ENCODE measurements around the gene CNKSR3.

DNA sequence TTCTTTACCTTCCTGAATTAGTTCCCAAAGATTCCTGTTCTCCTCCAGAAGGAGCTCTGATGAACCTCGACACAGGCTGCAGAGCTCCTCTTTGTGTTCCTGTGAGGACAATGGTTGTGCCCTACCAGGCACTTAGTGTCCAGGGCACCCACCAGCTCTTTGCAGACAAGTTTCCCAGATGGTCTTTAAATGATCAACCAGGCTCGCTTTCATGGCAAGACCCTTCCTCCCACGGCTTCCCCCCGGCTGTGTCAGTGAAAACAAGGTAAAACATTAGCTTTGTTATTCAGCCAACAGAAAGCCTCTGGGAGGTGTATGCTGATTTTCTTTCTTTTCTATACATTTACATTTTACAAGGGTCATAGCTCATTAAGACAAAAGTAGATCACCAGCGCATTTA lies 32.3 kb upstream of the CNKSR3 start:
- TF ChIP-seq POLR2AphosphoS5 (IDR thresholded peaks at IDR 0.05; ENCODE audit: low read depth, low read length): no peak
- TF ChIP-seq TAF1 (IDR thresholded peaks at IDR 0.05; ENCODE audit: borderline replicate concordance, low read depth, low read length): no peak
- no peak for TF ChIP-seq POLR2A (IDR thresholded peaks at IDR 0.05; ENCODE audit: low read depth, low read length)
